ENCODE data around the gene ADAMTSL2. TPM values are rescaled to one million over a fixed set of nuclear protein-coding genes. Genes with fewer than 3 reads are reported as not detected.

ADAMTSL2 gene
- total RNA-seq, 1 donor from 2014 or later, result 0.65 TPM

GRCh38 chr9:133526721-133527321, 7.7 kb upstream of the ADAMTSL2 start:
- H3K36me3 Mint-ChIP-seq, result no peaks in the 10 kb centered on the region
- peaks cover 38% of the 10 kb centered on the region for H3K4me1 Mint-ChIP-seq (ENCODE audit: unreplicated experiment)
- H3K9me3 Mint-ChIP-seq, result no peaks in the 10 kb centered on the region
- H3K27me3 Mint-ChIP-seq, result peaks cover 18% of the 10 kb centered on the region
- DNase-seq (ENCODE audit: extremely low spot score, unreplicated experiment), result no peak
- H3K27ac Mint-ChIP-seq, result peak overlapping the region; percentile 61
- TF ChIP-seq CTCF (conservative IDR thresholded peaks at IDR 0.05), result no peak
- peak overlapping the region; percentile 51 for H3K4me3 Mint-ChIP-seq

GRCh38 chr9:133527444-133527920, 7.0 kb upstream of the ADAMTSL2 start:
- Mint-ChIP-seq H3K4me3 (peak overlapping the region; percentile 54), H3K9me3 (no peaks in the 10 kb centered on the region), H3K27ac (peak overlapping the region; percentile 30), H3K27me3 (peaks cover 18% of the 10 kb centered on the region), H3K4me1 (ENCODE audit: unreplicated experiment) (peaks cover 38% of the 10 kb centered on the region), H3K36me3 (no peaks in the 10 kb centered on the region)
- no peak for TF ChIP-seq CTCF (conservative IDR thresholded peaks at IDR 0.05)
- no peak for DNase-seq (ENCODE audit: extremely low spot score, unreplicated experiment)

GRCh38 chr9:133528001-133528875, 6.3 kb upstream of the ADAMTSL2 start:
- Mint-ChIP-seq H3K27ac (no peak overlapping the region), H3K4me1 (ENCODE audit: unreplicated experiment) (peaks cover 33% of the 10 kb centered on the region), H3K27me3 (peaks cover 19% of the 10 kb centered on the region), H3K9me3 (no peaks in the 10 kb centered on the region), H3K4me3 (no peak overlapping the region), H3K36me3 (no peaks in the 10 kb centered on the region)
- no peak for DNase-seq (ENCODE audit: extremely low spot score, unreplicated experiment)
- TF ChIP-seq CTCF (conservative IDR thresholded peaks at IDR 0.05), result no peak

GRCh38 chr9:133528876-133529241, 5.6 kb upstream of the ADAMTSL2 start:
- H3K9me3 Mint-ChIP-seq, result no peaks in the 10 kb centered on the region
- no peak for TF ChIP-seq CTCF (conservative IDR thresholded peaks at IDR 0.05)
- no peak overlapping the region for H3K4me3 Mint-ChIP-seq
- H3K27me3 Mint-ChIP-seq, result peaks cover 17% of the 10 kb centered on the region
- H3K36me3 Mint-ChIP-seq, result no peaks in the 10 kb centered on the region
- DNase-seq (ENCODE audit: extremely low spot score, unreplicated experiment), result no peak
- H3K4me1 Mint-ChIP-seq (ENCODE audit: unreplicated experiment), result peaks cover 30% of the 10 kb centered on the region
- no peak overlapping the region for H3K27ac Mint-ChIP-seq

GRCh38 chr9:133529457-133529856, 5.0 kb upstream of the ADAMTSL2 start:
- no peak for DNase-seq (ENCODE audit: extremely low spot score, unreplicated experiment)
- no peak for TF ChIP-seq CTCF (conservative IDR thresholded peaks at IDR 0.05)
- H3K27ac Mint-ChIP-seq, result no peak overlapping the region
- H3K36me3 Mint-ChIP-seq, result no peaks in the 10 kb centered on the region
- H3K27me3 Mint-ChIP-seq, result peaks cover 17% of the 10 kb centered on the region
- H3K4me3 Mint-ChIP-seq, result no peak overlapping the region
- no peaks in the 10 kb centered on the region for H3K9me3 Mint-ChIP-seq
- peaks cover 27% of the 10 kb centered on the region for H3K4me1 Mint-ChIP-seq (ENCODE audit: unreplicated experiment)
